KOPT-K1 (cell line): ENCODE measurements around the gene BBS10.
A peak's percentile ranks its signal among the peaks of the same experiment; 100 is the strongest.
"Not testable (repeated sequence)": the region's sequence is repeated elsewhere in the genome, so short reads cannot be mapped to it uniquely, and the experiment has no call there.

Source experiments
- H3K27ac ChIP-seq: fragments of 200-600 bp; sonication (generic); 2 replicates; pipeline ENCODE4 v1.5.1; 2016; ENCODE audit warnings: antibody characterized with exemption, mild to moderate bottlenecking, low read depth, low read length; ENCODE audit not compliant: poor library complexity, severe bottlenecking
- H3K36me3 ChIP-seq: fragments of 200-600 bp; sonication (generic); 2 replicates; pipeline ENCODE4 v1.5.1; 2017; ENCODE audit warnings: antibody characterized with exemption, mild to moderate bottlenecking, low read length, moderate library complexity; ENCODE audit not compliant: insufficient read depth
- H3K9me3 ChIP-seq: fragments of 200-600 bp; sonication (generic); 2 replicates; pipeline ENCODE4 v1.5.1; 2017; ENCODE audit warnings: antibody characterized with exemption, low read length, mild to moderate bottlenecking; ENCODE audit not compliant: insufficient read depth, poor library complexity, severe bottlenecking

Gene BBS10

GRCh38 chr12:76348079-76348901, at the start of gene BBS10:
Gene BBS10, minus strand, starts transcription at chr12:76348415. Its CDS starts 57 bp downstream, at chr12:76348358.
- H3K36me3 ChIP-seq = no peaks in the 10 kb centered on the region
- H3K27ac ChIP-seq = peak within 1 kb of the TSS; percentile 80
- no peaks in the 10 kb centered on the region for H3K9me3 ChIP-seq

GRCh38 chr12:76391461-76391860, 43.2 kb upstream of the BBS10 start:
- peaks cover 67% of the 10 kb centered on the region for H3K36me3 ChIP-seq
- H3K27ac ChIP-seq = no peak overlapping the region
- H3K9me3 ChIP-seq = no peaks in the 10 kb centered on the region

DNA sequence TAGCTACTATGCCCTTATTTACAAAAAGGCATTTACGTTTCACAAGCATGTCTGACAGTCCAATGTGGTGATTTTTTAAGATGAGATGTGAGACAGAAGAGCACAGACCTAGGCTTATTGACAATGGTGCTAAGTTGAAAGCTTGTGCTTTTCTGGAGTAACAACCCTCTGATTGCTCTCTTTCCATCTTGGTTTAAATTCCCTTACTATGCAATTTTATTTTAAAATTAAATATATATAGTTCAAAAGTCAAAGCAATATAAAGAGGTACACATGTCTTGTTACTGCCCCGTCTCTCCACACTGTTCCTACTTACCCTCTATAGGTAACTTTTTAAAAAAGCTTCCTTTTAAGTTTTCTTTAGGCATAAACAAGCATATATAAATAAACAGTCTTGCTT, 39.4 kb upstream of the BBS10 start:
- H3K36me3 ChIP-seq = peaks cover 83% of the 10 kb centered on the region
- no peaks in the 10 kb centered on the region for H3K9me3 ChIP-seq
- H3K27ac ChIP-seq = no peak overlapping the region

DNA sequence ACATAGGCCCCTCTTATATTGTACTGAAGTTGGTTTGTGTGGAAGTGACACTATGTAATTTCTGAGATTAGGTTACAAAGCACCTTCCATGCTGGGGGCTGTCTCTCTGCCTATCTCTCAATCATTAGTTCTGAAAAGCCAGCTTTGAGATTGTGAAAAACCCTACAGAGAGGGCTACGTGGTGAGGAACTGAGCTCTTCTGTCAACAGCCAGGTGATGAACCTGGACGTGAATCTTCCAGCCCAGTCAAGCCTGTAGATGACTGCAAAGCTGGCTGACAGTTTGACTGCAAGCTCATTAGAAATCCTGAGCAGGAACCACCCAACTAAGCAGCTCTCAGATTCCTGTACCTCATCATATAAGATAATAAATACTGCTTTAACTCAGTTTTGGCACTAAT, 36.3 kb upstream of the BBS10 start:
- Histone ChIP-seq H3K27ac (no peak overlapping the region), H3K36me3 (peaks cover 62% of the 10 kb centered on the region), H3K9me3 (no peaks in the 10 kb centered on the region)

DNA sequence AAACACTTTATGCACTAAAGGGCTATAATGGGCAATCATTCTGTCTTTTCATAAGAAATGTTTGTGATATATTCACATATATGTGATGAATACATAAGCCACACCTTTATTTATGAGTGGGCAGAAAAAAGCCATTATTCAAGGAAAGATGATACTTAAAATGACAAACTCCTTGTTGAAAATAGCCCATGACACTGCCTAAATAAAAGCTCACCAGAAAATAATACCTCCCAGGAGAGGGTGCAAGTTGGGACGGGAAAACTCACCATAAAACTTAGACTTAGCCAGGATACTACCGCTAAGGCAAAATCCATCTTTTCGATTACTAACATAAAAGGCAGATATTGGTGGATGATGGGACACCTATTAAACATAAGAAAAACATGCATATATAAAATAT, 35.8 kb upstream of the BBS10 start:
- H3K36me3 ChIP-seq = peaks cover 59% of the 10 kb centered on the region
- no peaks in the 10 kb centered on the region for H3K9me3 ChIP-seq
- no peak overlapping the region for H3K27ac ChIP-seq

GRCh38 chr12:76379261-76379660, 31.0 kb upstream of the BBS10 start:
- Histone ChIP-seq H3K36me3 (peaks cover 72% of the 10 kb centered on the region), H3K9me3 (no peaks in the 10 kb centered on the region), H3K27ac (no peak overlapping the region)

GRCh38 chr12:76376876-76377275, 28.7 kb upstream of the BBS10 start:
- H3K36me3 ChIP-seq = peaks cover 74% of the 10 kb centered on the region
- not testable (repeated sequence) for H3K27ac ChIP-seq, H3K9me3 ChIP-seq

GRCh38 chr12:76375939-76376338, 27.7 kb upstream of the BBS10 start:
- H3K36me3 ChIP-seq = peaks cover 78% of the 10 kb centered on the region

GRCh38 chr12:76375470-76375869, 27.3 kb upstream of the BBS10 start:
- Histone ChIP-seq H3K27ac (no peak overlapping the region), H3K9me3 (no peaks in the 10 kb centered on the region), H3K36me3 (peaks cover 83% of the 10 kb centered on the region)

More at GRCh38 chr12:76375939-76376338, 27.7 kb upstream of the BBS10 start:
- H3K27ac ChIP-seq = no peak overlapping the region
- H3K9me3 ChIP-seq = no peaks in the 10 kb centered on the region

DNA sequence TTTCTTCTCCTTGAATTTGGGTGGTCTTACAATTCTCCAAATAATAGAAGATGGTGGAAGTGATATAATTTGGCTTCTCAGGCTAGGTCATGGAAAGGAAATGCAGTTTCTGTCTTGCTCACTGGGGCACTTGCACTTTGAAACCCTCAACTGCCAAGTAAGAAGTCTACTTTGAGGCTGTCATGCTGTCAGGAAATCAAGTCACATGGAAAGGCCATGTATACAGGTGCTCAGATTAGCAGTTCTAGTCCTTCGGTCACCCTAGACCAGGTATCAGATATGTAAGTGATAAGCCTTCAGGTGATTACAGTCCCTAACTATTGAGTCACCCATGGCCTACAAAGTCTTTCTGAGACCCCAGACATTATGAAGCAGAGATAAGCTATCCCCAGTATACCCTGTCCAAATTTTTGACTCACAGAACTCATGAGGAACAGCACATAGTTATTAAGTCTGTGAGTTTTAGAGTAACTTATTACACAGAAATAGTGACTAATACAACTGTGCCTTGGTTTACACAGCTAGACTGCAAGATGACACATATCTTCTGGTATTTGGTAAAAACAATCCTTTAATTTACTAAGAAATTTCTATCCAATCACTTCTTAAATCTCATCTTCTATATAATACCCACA, 26.3 kb upstream of the BBS10 start:
- H3K27ac ChIP-seq = no peak overlapping the region
- H3K9me3 ChIP-seq = no peaks in the 10 kb centered on the region

GRCh38 chr12:76368230-76368629, 20.0 kb upstream of the BBS10 start:
- no peak overlapping the region for H3K27ac ChIP-seq
- peaks cover 81% of the 10 kb centered on the region for H3K36me3 ChIP-seq
- H3K9me3 ChIP-seq = peaks cover 6% of the 10 kb centered on the region

More for the DNA sequence above, 26.3 kb upstream of the BBS10 start:
- H3K36me3 ChIP-seq = peaks cover 88% of the 10 kb centered on the region

- Histone ChIP-seq H3K9me3 (peaks cover 6% of the 10 kb centered on the region), H3K27ac (no peak overlapping the region), H3K36me3 (peaks cover 70% of the 10 kb centered on the region)
These were observed 17.9 kb upstream of the BBS10 start for GRCh38 chr12:76366163-76366562.

DNA sequence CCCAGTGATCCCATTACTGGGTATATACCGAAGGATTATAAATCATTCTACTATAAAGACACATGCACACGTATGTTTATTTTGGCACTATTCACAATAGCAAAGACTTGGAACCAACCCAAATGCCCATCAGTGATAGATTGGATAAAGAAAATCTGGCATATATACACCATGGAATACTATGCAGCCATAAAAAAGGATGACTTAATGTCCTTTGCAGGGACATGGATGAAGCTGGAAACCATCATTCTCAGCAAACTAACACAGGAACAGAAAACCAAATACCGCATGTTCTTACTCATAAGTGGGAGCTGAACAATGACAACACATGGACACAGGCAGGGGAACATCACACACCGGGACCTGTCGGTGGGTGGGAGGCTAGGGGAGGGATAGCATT, 15.9 kb upstream of the BBS10 start:
- H3K27ac ChIP-seq, H3K9me3 ChIP-seq: not testable (repeated sequence)
- H3K36me3 ChIP-seq = peaks cover 65% of the 10 kb centered on the region

GRCh38 chr12:76360316-76360715, 12.1 kb upstream of the BBS10 start:
- H3K27ac ChIP-seq = no peak overlapping the region
- H3K9me3 ChIP-seq = no peaks in the 10 kb centered on the region
- H3K36me3 ChIP-seq = peaks cover 60% of the 10 kb centered on the region

DNA sequence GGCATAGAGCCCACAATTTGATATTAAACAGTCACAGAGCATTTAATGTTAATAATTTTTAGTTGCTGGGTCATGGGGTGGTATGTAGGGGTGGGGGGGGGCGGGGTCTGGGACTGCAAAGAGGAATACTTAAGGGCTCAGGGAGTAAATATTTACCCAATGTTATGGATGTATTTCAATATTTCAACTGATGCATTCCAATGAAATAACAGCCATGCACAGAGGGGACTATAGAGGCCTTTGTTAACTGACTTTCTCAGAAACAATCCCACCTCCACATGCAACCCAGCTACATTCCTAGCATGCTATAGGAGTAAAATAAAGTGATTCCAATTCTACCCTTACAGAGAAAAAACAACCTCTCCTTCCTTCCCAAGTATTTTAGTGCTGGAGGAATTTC, 7.9 kb upstream of the BBS10 start:
- H3K36me3 ChIP-seq = peaks cover 53% of the 10 kb centered on the region
- no peaks in the 10 kb centered on the region for H3K9me3 ChIP-seq
- H3K27ac ChIP-seq = no peak overlapping the region
